Mesodermal cell (in vitro differentiated cells): Measurements from ENCODE around the gene ARMH4.
A peak's percentile ranks its signal among the peaks of the same experiment; 100 is the strongest.

ENCODE experiments used
- H3K27ac ChIP-seq: 2 replicates; pipeline ENCODE4 v1.7.0; 2013; ENCODE audit warnings: mild to moderate bottlenecking, low read depth, low read length, moderate library complexity; ENCODE audit not compliant: severe bottlenecking
- H3K36me3 ChIP-seq: 2 replicates; pipeline ENCODE4 v1.7.1; 2013; ENCODE audit warnings: mild to moderate bottlenecking, low read length, moderate library complexity; ENCODE audit not compliant: control insufficient read depth, insufficient read depth
- H3K4me1 ChIP-seq: one replicate; pipeline ENCODE4 v1.7.1; 2013; ENCODE audit warnings: mild to moderate bottlenecking, low read length; ENCODE audit not compliant: insufficient read depth, control insufficient read depth, poor library complexity, severe bottlenecking
- H3K4me3 ChIP-seq: 2 replicates; pipeline ENCODE4 v1.7.0; 2013; ENCODE audit warnings: low read length, control low read depth, mild to moderate bottlenecking; ENCODE audit not compliant: insufficient read depth, poor library complexity, severe bottlenecking; ENCODE audit errors: extremely low read depth
- H3K9me3 ChIP-seq: 2 replicates; pipeline ENCODE4 v1.7.1; 2013; ENCODE audit warnings: mild to moderate bottlenecking, low read length, moderate library complexity; ENCODE audit not compliant: control insufficient read depth
- WGBS, 2 experiments: methylation state at CpG; one replicate each; pipeline ENCODE4 v1.1.5; 2013; ENCODE audit warnings: missing lambda C conversion rate in 2 of 2; ENCODE audit not compliant: insufficient coverage in 2 of 2; 5-methylcytosine and 5-hydroxymethylcytosine counted together

ARMH4 gene

DNA sequence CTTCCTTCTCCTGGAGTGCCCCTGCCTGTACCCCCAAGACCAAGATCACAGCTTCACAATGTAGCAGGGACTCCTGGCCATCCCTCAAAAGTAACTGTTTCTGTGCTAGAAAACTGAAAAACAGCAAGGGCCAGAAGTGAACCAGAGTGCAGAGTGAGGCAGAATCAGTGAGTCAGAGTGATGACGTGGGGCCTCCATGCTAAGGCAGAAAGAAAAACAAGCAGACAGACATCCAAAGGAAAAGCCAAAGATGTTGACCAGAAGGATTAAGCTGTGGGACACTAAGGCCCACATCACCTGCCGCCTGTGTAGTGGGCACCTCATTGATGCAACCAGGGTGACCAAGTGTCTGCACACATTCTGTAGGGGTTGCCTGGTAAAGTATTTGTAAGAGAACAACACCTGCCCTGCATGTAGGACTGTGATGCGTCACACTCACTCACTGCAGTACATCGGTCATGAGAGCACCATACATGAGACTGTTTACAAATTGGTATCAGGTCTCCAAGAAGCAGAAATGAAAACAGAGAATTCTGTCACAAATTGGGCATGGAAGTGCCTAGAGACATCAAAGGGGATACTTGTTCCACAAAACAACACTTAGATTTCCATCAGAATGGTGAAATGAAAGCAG is 51.2 kb downstream of the ARMH4 start:
- no peak overlapping the region for H3K27ac ChIP-seq
- no peaks in the 10 kb centered on the region for H3K36me3 ChIP-seq
- WGBS, 2 experiments: 88 to 90% methylated on average over 4 of the region's 4 CpGs
- no peaks in the 10 kb centered on the region for H3K4me1 ChIP-seq
- H3K9me3 ChIP-seq: no peaks in the 10 kb centered on the region
- H3K4me3 ChIP-seq: no peak overlapping the region

GRCh38 chr14:58099682-58100081 is 52.3 kb downstream of the ARMH4 start:
- Histone ChIP-seq H3K4me3 (no peak overlapping the region), H3K36me3 (no peaks in the 10 kb centered on the region), H3K4me1 (no peaks in the 10 kb centered on the region), H3K9me3 (no peaks in the 10 kb centered on the region), H3K27ac (no peak overlapping the region)
- WGBS, 2 experiments: 94% methylated on average over 2 to 3 of the region's 5 CpGs

DNA sequence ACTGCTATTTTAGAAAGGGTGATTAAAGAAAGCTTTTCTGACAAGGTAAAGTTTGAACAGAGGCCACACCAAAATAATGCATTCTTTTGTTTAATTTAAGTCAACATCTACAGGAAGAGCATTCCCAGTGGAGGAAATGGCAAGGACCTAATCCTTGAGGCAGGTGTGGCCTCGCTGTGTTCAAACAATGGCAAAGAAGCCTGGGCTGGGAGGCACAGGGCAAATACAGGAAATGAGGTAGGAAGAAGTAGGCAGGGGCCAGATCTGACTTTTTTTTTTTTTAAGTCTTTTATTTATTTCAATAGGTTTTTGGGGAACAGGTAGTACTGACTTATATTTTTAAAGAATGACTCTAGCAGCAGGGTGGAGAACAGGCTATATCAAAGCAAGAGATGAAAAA is 53.5 kb downstream of the ARMH4 start:
- 14 to 67% methylated on average over 1 of the region's 1 CpG for WGBS, 2 experiments
- Histone ChIP-seq H3K4me1 (no peaks in the 10 kb centered on the region), H3K4me3 (no peak overlapping the region), H3K27ac (no peak overlapping the region), H3K9me3 (no peaks in the 10 kb centered on the region), H3K36me3 (no peaks in the 10 kb centered on the region)

- no peak overlapping the region for H3K27ac ChIP-seq
- no peak overlapping the region for H3K4me3 ChIP-seq
- H3K4me1 ChIP-seq: no peaks in the 10 kb centered on the region
- no peaks in the 10 kb centered on the region for H3K36me3 ChIP-seq
- 75 to 83% methylated on average over 1 of the region's 2 CpGs for WGBS, 2 experiments
- H3K9me3 ChIP-seq: no peaks in the 10 kb centered on the region
Observed at GRCh38 chr14:58096731-58097130, 55.3 kb downstream of the ARMH4 start.

DNA sequence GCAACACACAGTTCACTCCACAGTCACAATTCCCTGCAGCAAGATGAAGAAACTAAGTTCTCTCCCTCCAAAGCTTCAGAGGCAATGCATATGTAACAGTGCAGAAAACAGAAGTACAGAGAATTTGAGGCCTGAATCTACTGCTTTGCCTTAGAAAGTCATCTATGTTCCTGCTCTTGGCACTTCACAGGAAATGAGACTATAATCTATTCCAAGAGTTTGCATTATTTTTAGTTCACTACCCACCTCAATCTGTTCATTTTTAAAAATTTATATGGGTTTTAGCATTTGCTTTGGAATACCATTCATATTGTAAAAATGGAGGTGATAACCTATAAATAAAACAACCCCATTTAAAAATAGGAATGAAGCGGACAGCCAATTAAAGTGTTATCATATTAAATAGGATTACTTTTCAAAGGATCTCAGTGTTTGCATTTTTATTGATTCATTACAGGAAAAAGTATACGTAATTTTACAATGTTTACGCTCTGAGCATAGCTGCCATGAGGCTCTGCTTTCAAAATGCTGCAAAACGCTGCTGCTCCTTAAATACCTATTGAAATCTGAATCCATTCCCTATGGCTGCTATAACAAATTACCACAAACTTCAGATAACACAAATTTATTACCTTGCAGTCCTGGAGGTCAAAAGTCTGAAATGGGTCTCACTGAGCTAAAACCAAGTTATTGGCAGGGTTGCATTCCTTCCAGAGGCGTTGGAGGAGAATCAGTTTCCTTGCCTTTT is 60.0 kb downstream of the ARMH4 start:
- no peaks in the 10 kb centered on the region for H3K36me3 ChIP-seq
- H3K27ac ChIP-seq: no peak overlapping the region
- whole genome bisulfite sequencing, 2 experiments: 91 to 96% methylated on average over 4 of the region's 5 CpGs

DNA sequence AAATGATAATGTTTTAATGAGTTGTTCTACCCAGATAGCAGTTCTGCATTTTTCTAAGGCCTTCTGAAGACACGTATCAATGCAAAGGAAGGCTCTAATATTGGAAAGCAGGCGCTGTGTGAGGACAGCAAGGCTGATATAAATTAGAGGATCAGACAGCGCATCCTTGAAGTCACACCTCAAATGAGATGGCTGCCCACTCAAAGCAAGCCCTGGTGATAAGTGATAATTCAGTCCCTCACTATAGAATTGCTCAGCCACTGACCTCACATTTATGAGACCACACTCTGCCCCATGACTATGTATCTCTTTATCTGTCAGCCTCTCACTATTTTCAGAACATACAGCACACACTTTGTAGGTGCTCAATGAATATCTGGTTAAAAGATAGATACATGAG is 62.4 kb downstream of the ARMH4 start:
- no peaks in the 10 kb centered on the region for H3K36me3 ChIP-seq
- 96 to 97% methylated on average over 3 of the region's 3 CpGs for WGBS, 2 experiments
- no peaks in the 10 kb centered on the region for H3K4me1 ChIP-seq
- no peak overlapping the region for H3K4me3 ChIP-seq
- no peaks in the 10 kb centered on the region for H3K9me3 ChIP-seq
- H3K27ac ChIP-seq: no peak overlapping the region

More for the DNA sequence above, 60.0 kb downstream of the ARMH4 start:
- Histone ChIP-seq H3K4me1 (no peaks in the 10 kb centered on the region), H3K9me3 (no peaks in the 10 kb centered on the region), H3K4me3 (no peak overlapping the region)

GRCh38 chr14:58088961-58089360 is 63.1 kb downstream of the ARMH4 start:
- no peak overlapping the region for H3K4me3 ChIP-seq
- H3K36me3 ChIP-seq: no peaks in the 10 kb centered on the region
- no peaks in the 10 kb centered on the region for H3K9me3 ChIP-seq
- no peaks in the 10 kb centered on the region for H3K4me1 ChIP-seq
- WGBS, 2 experiments: no CpG with 5 or more reads among the region's 2 CpGs
- H3K27ac ChIP-seq: no peak overlapping the region

DNA sequence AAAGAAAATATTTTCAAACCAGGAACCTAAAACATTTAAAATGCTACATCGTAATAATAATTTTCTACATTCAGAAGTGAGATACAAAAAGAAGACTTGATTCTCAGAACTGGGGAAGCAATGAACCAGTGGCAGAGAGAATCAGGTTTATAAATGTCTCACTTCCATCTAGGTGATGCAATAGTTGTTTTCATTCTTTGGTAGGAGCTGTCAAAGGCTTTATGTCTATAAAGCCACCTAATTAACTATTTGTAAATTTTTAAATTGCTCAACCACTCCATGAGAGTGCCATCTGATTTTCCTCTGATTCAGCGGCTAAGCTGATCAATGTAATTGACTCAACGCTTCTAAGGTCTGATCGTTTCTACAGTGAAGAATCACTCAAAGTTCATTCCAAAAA is 66.1 kb downstream of the ARMH4 start:
- no peaks in the 10 kb centered on the region for H3K36me3 ChIP-seq
- no peak overlapping the region for H3K27ac ChIP-seq
- no CpG with 5 or more reads among the region's 4 CpGs for WGBS, 2 experiments
- no peak overlapping the region for H3K4me3 ChIP-seq
- H3K9me3 ChIP-seq: no peaks in the 10 kb centered on the region
- no peaks in the 10 kb centered on the region for H3K4me1 ChIP-seq

DNA sequence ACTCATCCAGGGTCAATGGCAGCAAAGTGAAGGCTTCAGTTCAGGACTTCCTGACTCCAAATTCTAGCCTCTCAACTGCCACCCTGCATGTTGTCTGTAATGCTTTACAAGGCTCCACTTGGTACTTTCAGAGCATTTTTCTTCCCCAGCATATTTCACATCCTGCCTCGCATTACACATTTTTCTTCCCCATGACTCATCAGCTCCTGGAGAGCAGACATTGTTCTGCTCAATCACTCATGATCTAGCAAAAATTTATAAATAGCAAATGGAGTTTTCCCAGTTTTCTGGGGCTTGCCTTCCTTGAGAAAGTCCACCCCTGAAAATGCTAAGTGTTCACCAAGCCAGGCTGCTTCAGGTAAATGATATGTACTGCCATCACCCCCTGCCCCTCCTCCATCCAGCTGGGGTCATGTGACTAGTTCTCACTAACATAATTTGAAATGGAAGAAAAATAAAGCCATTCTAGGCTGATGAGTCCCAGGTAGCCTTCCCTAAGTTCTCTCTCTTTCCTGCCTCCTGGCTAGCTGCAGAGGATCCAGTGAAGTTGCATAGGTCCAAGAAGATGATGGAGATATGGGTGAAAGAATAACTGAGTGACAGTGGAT is 69.4 kb downstream of the ARMH4 start:
- Histone ChIP-seq H3K27ac (peak overlapping the region; percentile 62), H3K36me3 (no peaks in the 10 kb centered on the region), H3K4me1 (peaks cover 12% of the 10 kb centered on the region), H3K4me3 (no peak overlapping the region), H3K9me3 (no peaks in the 10 kb centered on the region)
- WGBS, 2 experiments: 40 to 57% methylated on average over 1 of the region's 1 CpG

DNA sequence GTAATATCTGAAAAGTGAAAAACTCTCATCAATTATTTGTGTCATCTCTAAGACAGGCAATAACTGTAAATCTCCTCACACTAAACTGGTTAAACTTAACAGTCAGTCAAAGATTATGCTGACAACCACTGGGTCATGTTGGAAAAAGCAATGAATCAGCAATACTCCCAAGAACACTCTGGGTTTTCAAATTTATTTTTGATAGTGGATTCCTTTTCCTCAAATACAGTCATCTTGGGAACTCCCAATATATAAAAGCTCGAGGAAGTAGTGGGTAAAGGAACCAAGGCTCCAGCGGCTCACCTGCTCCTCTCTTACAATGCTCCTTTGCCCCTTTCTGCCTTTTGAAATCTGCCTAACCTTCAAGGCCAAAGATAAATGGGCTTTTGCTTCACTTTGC is 70.0 kb downstream of the ARMH4 start:
- Histone ChIP-seq H3K27ac (peak overlapping the region; percentile 62), H3K4me1 (peaks cover 17% of the 10 kb centered on the region), H3K36me3 (no peaks in the 10 kb centered on the region), H3K9me3 (no peaks in the 10 kb centered on the region), H3K4me3 (no peak overlapping the region)
- WGBS, 2 experiments: no CpG with 5 or more reads among the region's 2 CpGs

- Histone ChIP-seq H3K27ac (peak overlapping the region; percentile 23), H3K4me1 (peaks cover 17% of the 10 kb centered on the region), H3K4me3 (no peak overlapping the region), H3K9me3 (no peaks in the 10 kb centered on the region), H3K36me3 (no peaks in the 10 kb centered on the region)
Observed at GRCh38 chr14:58078471-58078870, 73.5 kb downstream of the ARMH4 start.
